ELF-1 (cell line): ENCODE measurements around the gene SPRTN.

Experiments used
- DNase-seq: peaks from one replicate; pipeline ENCODE4 v3.0.0-alpha.2; 2016; ENCODE audit warnings: low read depth, low spot score

SPRTN gene

GRCh38 chr1:231338270-231339128 lies at the start of gene SPRTN:
Gene SPRTN (plus strand): TSS chr1:231338293. CDS start chr1:231338384, 91 bp downstream.
- DNase-seq = no peak

DNA sequence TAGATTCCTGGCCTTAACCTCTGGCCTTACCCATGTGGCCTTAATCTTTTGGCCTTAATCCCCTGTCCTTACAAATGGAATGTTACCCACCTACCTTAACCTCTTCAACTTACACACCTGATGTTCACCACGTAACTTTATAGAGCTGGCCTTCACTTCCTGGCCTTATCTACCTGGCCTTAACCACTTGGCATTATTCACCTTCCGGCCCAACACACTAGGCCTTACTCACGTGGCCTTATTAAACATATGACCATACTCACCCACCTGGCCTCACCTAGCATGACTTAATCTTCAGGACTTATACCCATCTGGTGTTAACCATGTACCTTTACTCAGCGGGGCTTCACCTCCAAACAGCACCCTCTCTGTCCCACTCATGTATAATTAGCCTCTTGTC lies 42.2 kb upstream of the SPRTN start:
- DNase-seq = no peak

- DNase-seq = no peak
Observed at GRCh38 chr1:231301990-231302389, 36.1 kb upstream of the SPRTN start.

GRCh38 chr1:231310391-231310934 lies 27.6 kb upstream of the SPRTN start:
- no peak for DNase-seq

GRCh38 chr1:231311720-231312431 lies 26.2 kb upstream of the SPRTN start:
- DNase-seq = no peak

- no peak for DNase-seq
Observed at GRCh38 chr1:231312432-231312788, 25.7 kb upstream of the SPRTN start.

- DNase-seq = no peak
Observed at GRCh38 chr1:231313661-231314060, 24.4 kb upstream of the SPRTN start.

DNA sequence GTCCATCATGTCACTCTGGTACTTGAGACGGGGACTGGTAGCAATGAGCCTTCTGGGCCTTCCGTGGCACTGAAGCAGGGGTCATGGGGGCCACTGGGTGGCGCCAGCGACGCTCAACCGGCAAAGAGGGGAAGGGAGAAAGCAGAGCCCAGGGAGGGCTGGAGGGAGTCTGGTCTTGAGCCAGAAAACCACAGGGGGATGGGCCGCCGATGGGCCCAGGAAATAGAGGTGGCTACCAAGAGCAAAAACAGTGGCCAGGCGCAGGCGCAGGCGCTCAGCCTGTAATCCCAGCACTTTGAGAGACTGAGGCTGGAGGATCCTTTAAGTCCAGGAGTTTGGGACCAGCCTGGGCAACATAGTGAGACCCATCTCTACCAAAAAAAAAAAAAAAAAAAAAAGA lies 22.2 kb upstream of the SPRTN start:
- DNase-seq = peak; percentile 89

GRCh38 chr1:231317306-231318014 lies 20.6 kb upstream of the SPRTN start:
- DNase-seq = no peak

DNA sequence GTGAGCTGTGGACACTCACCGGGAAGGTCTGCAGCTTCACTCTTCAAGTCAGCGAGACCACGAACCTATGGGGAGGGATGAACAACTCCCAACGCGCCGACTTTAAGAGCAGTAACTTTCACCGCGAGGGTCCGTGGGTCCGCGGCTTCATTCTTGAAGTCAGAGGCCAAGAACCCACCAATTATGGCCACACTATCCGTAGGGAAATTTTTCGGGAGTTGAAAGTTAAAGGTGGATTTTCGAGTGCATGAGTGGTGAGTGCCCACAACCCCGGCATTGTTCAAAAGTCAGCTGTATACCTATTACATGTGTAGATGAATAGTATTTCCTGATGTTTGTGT lies 20.1 kb upstream of the SPRTN start:
- DNase-seq = no peak

DNA sequence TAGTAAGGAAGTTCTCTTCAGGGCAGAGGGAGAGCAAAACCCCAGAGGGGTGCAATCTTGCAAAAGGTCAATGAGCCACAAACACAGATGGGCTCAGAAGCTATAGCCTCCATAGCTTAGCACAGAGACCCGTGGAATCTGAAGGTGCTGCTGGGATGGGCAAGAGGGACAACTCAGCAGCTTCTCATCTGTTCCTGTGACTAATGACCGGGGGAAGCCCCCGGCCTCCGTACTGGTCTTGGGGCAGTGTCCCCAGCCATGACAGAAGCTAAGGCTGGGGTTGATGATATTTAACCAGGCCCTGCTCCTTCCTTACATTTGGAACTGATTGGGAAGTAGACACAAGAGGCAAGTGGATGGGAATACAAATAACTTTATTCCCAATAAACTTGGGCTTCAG lies 19.5 kb upstream of the SPRTN start:
- no peak for DNase-seq

DNA sequence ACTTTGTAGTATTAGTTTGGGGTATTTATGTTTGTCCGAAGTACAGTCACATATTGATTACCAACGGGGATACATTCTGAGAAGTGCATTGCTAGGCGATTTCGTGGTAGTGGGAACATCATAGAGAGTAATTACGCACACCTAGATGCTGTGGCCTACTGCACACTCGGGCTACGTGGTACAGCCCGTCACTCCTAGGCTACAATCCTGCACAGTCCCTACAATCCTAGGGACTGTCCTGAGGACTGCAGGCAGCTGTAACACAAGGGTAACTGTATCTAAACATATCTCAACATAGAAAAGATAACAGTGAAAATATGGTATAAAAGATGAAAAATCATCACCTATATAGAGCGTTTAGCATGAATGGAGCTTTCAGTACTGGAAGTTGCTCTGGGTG lies 19.0 kb upstream of the SPRTN start:
- no peak for DNase-seq

DNA sequence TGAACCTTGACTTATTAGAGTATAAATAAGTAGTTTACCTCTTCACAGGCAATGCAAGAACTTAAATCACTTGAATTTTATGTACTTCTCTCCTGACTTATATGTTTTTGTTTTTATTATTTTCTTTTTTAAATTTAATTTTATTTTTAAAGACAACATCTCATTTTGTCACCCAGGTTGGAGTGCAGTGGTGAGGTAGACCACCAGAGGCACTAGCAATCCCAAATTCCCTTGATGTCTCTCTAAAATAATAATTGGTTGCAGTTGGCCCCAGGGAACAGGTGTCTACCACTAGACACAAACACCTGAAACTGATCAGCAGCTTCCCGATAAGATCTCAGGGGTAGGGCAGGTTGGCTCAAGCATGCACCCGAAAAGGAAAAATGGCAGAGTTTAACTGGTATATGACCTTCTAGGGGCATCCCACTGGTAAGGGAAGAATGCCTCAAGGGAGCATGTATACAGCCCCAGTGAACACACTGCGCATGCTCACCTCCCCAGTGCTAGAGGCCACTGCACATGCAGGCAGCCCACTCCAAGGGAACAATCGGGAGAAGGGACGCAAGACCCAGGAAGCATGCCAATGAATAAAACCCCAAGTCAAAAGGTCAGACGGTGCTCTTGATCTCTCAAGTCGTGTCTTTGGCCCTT lies 15.1 kb upstream of the SPRTN start:
- DNase-seq = no peak

- DNase-seq = no peak
Observed at GRCh38 chr1:231324660-231325059, 13.4 kb upstream of the SPRTN start.

- DNase-seq = no peak
Observed at GRCh38 chr1:231326248-231326647, 11.8 kb upstream of the SPRTN start.

- no peak for DNase-seq
Observed at GRCh38 chr1:231327617-231328016, 10.5 kb upstream of the SPRTN start.

DNA sequence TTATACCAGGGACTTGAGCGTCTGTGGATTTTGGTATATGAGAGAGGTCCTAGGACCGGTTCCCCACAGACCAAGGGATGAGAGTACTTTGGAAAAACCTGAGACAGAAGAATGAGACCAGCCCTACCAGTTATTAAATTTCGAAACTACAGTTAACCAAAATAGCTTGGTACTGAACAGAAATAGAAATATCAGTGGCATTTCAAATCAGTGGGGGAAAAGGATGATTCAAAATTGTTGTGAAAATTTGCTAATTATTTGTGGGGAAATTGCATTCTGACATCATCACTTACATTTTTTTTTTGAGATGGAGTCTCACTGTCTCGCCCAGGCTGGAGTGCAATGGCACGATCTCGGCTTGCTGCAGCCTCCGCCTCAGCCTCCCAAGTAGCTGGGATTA lies 8.6 kb upstream of the SPRTN start:
- no peak for DNase-seq

GRCh38 chr1:231332761-231333160 lies 5.3 kb upstream of the SPRTN start:
- no peak for DNase-seq

- DNase-seq = no peak
Observed at GRCh38 chr1:231334079-231334666, 3.9 kb upstream of the SPRTN start.

DNA sequence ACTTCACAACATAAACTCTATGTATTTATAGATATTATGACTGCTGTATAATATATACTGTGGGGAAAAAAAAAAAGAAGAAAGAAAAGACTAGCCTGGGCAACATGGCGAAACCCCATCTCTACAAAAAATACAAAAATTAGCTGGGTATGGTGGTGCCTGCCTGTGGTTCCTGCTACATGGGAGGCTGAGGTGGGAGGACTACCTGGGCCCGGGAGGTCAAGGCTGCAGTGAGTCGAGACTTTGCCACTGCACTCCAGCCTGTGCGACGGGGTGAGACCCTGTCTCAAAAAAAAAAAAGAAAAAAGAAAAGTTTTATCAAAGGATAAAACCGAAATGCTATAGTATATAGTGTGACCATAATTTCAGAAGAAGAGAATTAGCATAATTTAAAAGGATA lies 3.1 kb upstream of the SPRTN start:
- no peak for DNase-seq
